Natural killer cell (primary cell): Measurements from ENCODE around the gene TUB. TPM values are rescaled to one million over a fixed set of nuclear protein-coding genes. Genes with fewer than 3 reads are reported as not detected.
A peak's percentile ranks its signal among the peaks of the same experiment; 100 is the strongest.

Source experiments
- ATAC-seq, 3 donors: fragments of 150-1000 bp in 2 of 3; fragments of 200-7000 bp in 1 of 3; cut with Tn5 transposase; 1 replicate in 1 of 3; 2 replicates in 2 of 3; pipeline ENCODE4 v1.10.0; 2021; ENCODE audit warnings: mild to moderate bottlenecking in 2 of 3, moderate library complexity in 2 of 3
- DNase-seq, 2 donors: peaks; one replicate each; pipeline versions ENCODE4 v3.0.0 to v3.0.0-alpha.2; 2013 to 2021; ENCODE audit warnings: mixed read lengths in 1 of 2
- H3K27ac ChIP-seq: one replicate; pipeline ENCODE4 v1.5.1; 2013; ENCODE audit warnings: mild to moderate bottlenecking, low read length
- H3K27me3 ChIP-seq: one replicate; pipeline ENCODE4 v1.6.1; 2013; ENCODE audit warnings: low read length; ENCODE audit not compliant: control insufficient read depth, insufficient read depth
- H3K36me3 ChIP-seq: one replicate; pipeline ENCODE4 v1.6.1; 2013; ENCODE audit warnings: low read length; ENCODE audit not compliant: control insufficient read depth, insufficient read depth
- H3K4me1 ChIP-seq: one replicate; pipeline ENCODE4 v1.6.1; 2013; ENCODE audit warnings: low read length; ENCODE audit not compliant: control insufficient read depth, insufficient read depth
- H3K4me3 ChIP-seq: one replicate; pipeline ENCODE4 v1.5.1; 2013; ENCODE audit warnings: low read length
- H3K9me3 ChIP-seq: one replicate; pipeline ENCODE4 v1.6.1; 2013; ENCODE audit warnings: low read length; ENCODE audit not compliant: control insufficient read depth, insufficient read depth
- H3K27ac Mint-ChIP-seq, 2 donors: one replicate each; pipeline ENCODE4 v1.8.0; 2022; ENCODE audit warnings: mild to moderate bottlenecking in 2 of 2, mixed read lengths in 2 of 2, moderate library complexity in 1 of 2
- H3K27me3 Mint-ChIP-seq, 2 donors: one replicate each; pipeline ENCODE4 v1.8.0; 2022; ENCODE audit warnings: low read depth in 2 of 2, mixed read lengths in 2 of 2
- H3K36me3 Mint-ChIP-seq: one replicate; pipeline ENCODE4 v1.8.0; 2022; ENCODE audit warnings: mixed read lengths
- H3K4me1 Mint-ChIP-seq, 2 donors: one replicate each; pipeline ENCODE4 v1.8.0; 2022; ENCODE audit warnings: mixed read lengths in 2 of 2
- H3K4me3 Mint-ChIP-seq: one replicate; pipeline ENCODE4 v1.8.0; 2022; ENCODE audit warnings: mild to moderate bottlenecking, moderate library complexity, mixed read lengths
- H3K9me3 Mint-ChIP-seq, 2 donors: one replicate each; pipeline ENCODE4 v1.8.0; 2022; ENCODE audit warnings: mixed read lengths in 2 of 2
- CTCF ChIP-seq: fragments of 200-600 bp; IDR thresholded peaks from one replicate; pipeline ENCODE4 v1.8.0; 2022; ENCODE audit warnings: antibody characterized with exemption
- WGBS: methylation state at CpG from one replicate; pipeline ENCODE4 v1.1.7; 2013; ENCODE audit warnings: missing lambda C conversion rate; ENCODE audit not compliant: insufficient coverage; 5-methylcytosine and 5-hydroxymethylcytosine counted together
- intact Hi-C: fragments of 100-400 bp; cut with micrococcal nuclease; formaldehyde crosslinking; loops from one replicate; pipeline ENCODE4 v1.14.2; 2022
- total RNA-seq, 4 donors: library from RNA; stranded (reverse); fragments of 120-200 nt in 1 of 4; gene quantifications; one replicate each; pipeline versions ENCODE4 v1.2.3 to v1.2.4, GENCODE V29; 2013 to 2022

The TUB gene
- total RNA-seq, 3 donors from 2014 or later (not counting 1 experiment from before 2014, with no cell fraction given): not detected

- no peaks in the 10 kb centered on the region for H3K4me1 Mint-ChIP-seq
- ATAC-seq: no peak
- H3K9me3 Mint-ChIP-seq: no peaks in the 10 kb centered on the region
- H3K27me3 Mint-ChIP-seq: no peaks in the 10 kb centered on the region
- 59% methylated on average over 11 of the region's 11 CpGs for WGBS
- H3K27ac ChIP-seq: no peak overlapping the region
- no peak overlapping the region for H3K4me3 Mint-ChIP-seq
- H3K4me3 ChIP-seq: no peak overlapping the region
- H3K27ac Mint-ChIP-seq: no peak overlapping the region
- H3K9me3 ChIP-seq: no peaks in the 10 kb centered on the region
- H3K36me3 Mint-ChIP-seq: no peaks in the 10 kb centered on the region
- H3K36me3 ChIP-seq: no peaks in the 10 kb centered on the region
- intact Hi-C loops: no loop called here
- no peak for TF ChIP-seq CTCF
- peak in 1 of 2 donors; percentile 44 for DNase-seq
- no peaks in the 10 kb centered on the region for H3K27me3 ChIP-seq
- no peaks in the 10 kb centered on the region for H3K4me1 ChIP-seq
Observed at GRCh38 chr11:8092587-8093424, 11.8 kb downstream of the TUB start.

- Mint-ChIP-seq H3K4me3 (no peak overlapping the region), H3K27me3 (no peaks in the 10 kb centered on the region), H3K4me1 (no peaks in the 10 kb centered on the region), H3K9me3 (no peaks in the 10 kb centered on the region), H3K27ac (no peak overlapping the region), H3K36me3 (no peaks in the 10 kb centered on the region)
- H3K27me3 ChIP-seq: no peaks in the 10 kb centered on the region
- H3K4me1 ChIP-seq: no peaks in the 10 kb centered on the region
- H3K4me3 ChIP-seq: no peak overlapping the region
- no peak for DNase-seq
- intact Hi-C loops: no loop called here
- TF ChIP-seq CTCF: no peak
- no peaks in the 10 kb centered on the region for H3K9me3 ChIP-seq
- no peak for ATAC-seq
- H3K27ac ChIP-seq: no peak overlapping the region
- no peaks in the 10 kb centered on the region for H3K36me3 ChIP-seq
- WGBS: 90% methylated on average over 9 of the region's 9 CpGs
Observed at GRCh38 chr11:8093931-8094575, 13.0 kb downstream of the TUB start.

GRCh38 chr11:8094656-8095055 lies 13.6 kb downstream of the TUB start:
- intact Hi-C loops: no loop called here
- H3K9me3 ChIP-seq: no peaks in the 10 kb centered on the region
- Mint-ChIP-seq H3K27me3 (no peaks in the 10 kb centered on the region), H3K9me3 (no peaks in the 10 kb centered on the region), H3K4me3 (no peak overlapping the region), H3K36me3 (no peaks in the 10 kb centered on the region), H3K4me1 (no peaks in the 10 kb centered on the region), H3K27ac (no peak overlapping the region)
- TF ChIP-seq CTCF: no peak
- H3K27ac ChIP-seq: no peak overlapping the region
- H3K27me3 ChIP-seq: no peaks in the 10 kb centered on the region
- WGBS: 88% methylated on average over 11 of the region's 11 CpGs
- no peak overlapping the region for H3K4me3 ChIP-seq
- no peak for DNase-seq
- no peak for ATAC-seq
- no peaks in the 10 kb centered on the region for H3K4me1 ChIP-seq
- H3K36me3 ChIP-seq: no peaks in the 10 kb centered on the region
